WTC11 (cell line): Measurements from ENCODE around the gene ANKS3. TPM values are rescaled to one million over a fixed set of nuclear protein-coding genes. Genes with fewer than 3 reads are reported as not detected.

ENCODE experiments used
- ATAC-seq: fragments of 200-7000 bp; cut with Tn5 transposase; 2 replicates; pipeline ENCODE4 v1.10.0; 2021; ENCODE audit warnings: mild to moderate bottlenecking, moderate library complexity
- CTCF ChIA-PET: fragments of 300-600 bp; sonication (Branson Sonifier 250); formaldehyde crosslinking; loops from one replicate; lab custom pipeline; 2021; ENCODE audit warnings: antibody characterized with exemption; lab: Charles Lee
- POLR2A ChIA-PET: fragments of 350-600 bp; sonication (Branson Sonifier 250); formaldehyde crosslinking; loops from one replicate; lab custom pipeline; 2021; ENCODE audit warnings: antibody characterized with exemption; lab: Charles Lee
- DNase-seq: peaks from one replicate; pipeline ENCODE4 v3.0.0; 2021; ENCODE audit warnings: low spot score
- H3K27ac Mint-ChIP-seq: 2 replicates; pipeline ENCODE4 v1.8.0; 2021; ENCODE audit warnings: mixed read lengths
- H3K27me3 Mint-ChIP-seq: 2 replicates; pipeline ENCODE4 v1.8.0; 2021; ENCODE audit warnings: low read depth, mild to moderate bottlenecking, moderate library complexity, mixed read lengths
- H3K36me3 Mint-ChIP-seq: 2 replicates; pipeline ENCODE4 v1.8.0; 2021; ENCODE audit warnings: mixed read lengths
- H3K4me1 Mint-ChIP-seq: 2 replicates; pipeline ENCODE4 v1.8.0; 2022; ENCODE audit warnings: mixed read lengths
- H3K4me3 Mint-ChIP-seq: 2 replicates; pipeline ENCODE4 v1.8.0; 2021; ENCODE audit warnings: mild to moderate bottlenecking, moderate library complexity, mixed read lengths
- H3K9me3 Mint-ChIP-seq: 2 replicates; pipeline ENCODE4 v1.8.0; 2021; ENCODE audit warnings: mixed read lengths
- CBFB ChIP-seq: sonication (generic); formaldehyde crosslinking; IDR thresholded peaks from 2 replicates; pipeline ENCODE4 v1.8.1; 2022; ENCODE audit warnings: mild to moderate bottlenecking, low read depth, missing genetic modification reagents
- ESRRA ChIP-seq: sonication (generic); formaldehyde crosslinking; IDR thresholded peaks from 2 replicates; pipeline ENCODE4 v1.8.1; 2022; ENCODE audit warnings: mild to moderate bottlenecking, missing genetic modification reagents, borderline replicate concordance
- ETV6 ChIP-seq: sonication (generic); formaldehyde crosslinking; IDR thresholded peaks from 2 replicates; pipeline ENCODE4 v1.8.1; 2022; ENCODE audit warnings: mild to moderate bottlenecking, missing genetic modification reagents
- FOXJ3 ChIP-seq: sonication (generic); formaldehyde crosslinking; IDR thresholded peaks from 2 replicates; pipeline ENCODE4 v1.9.0; 2021; ENCODE audit warnings: missing genetic modification reagents, mild to moderate bottlenecking, borderline replicate concordance
- FOXK1 ChIP-seq: sonication (generic); formaldehyde crosslinking; IDR thresholded peaks from 2 replicates; pipeline ENCODE4 v1.8.0; 2022; ENCODE audit warnings: mild to moderate bottlenecking, moderate library complexity, missing genetic modification reagents
- JAZF1 ChIP-seq: fragments of 250-450 bp; sonication (Bioruptor Pico); IDR thresholded peaks from 2 replicates; pipeline ENCODE4 v1.9.0; 2021; ENCODE audit warnings: moderate library complexity, mild to moderate bottlenecking, inconsistent platforms
- MXD4 ChIP-seq: fragments of 250-450 bp; sonication (Bioruptor Pico); IDR thresholded peaks from 2 replicates; pipeline ENCODE4 v1.8.0; 2021; ENCODE audit warnings: mild to moderate bottlenecking, moderate library complexity, borderline replicate concordance
- NFE2L1 ChIP-seq: sonication (generic); formaldehyde crosslinking; IDR thresholded peaks from 2 replicates; pipeline ENCODE4 v1.8.1; 2023; ENCODE audit warnings: missing genetic modification reagents
- NR2C2 ChIP-seq: sonication (generic); formaldehyde crosslinking; IDR thresholded peaks from 2 replicates; pipeline ENCODE4 v1.8.0; 2022; ENCODE audit warnings: mild to moderate bottlenecking, missing genetic modification reagents
- PRRX2 ChIP-seq: fragments of 250-450 bp; sonication (Bioruptor Pico); IDR thresholded peaks from 2 replicates; pipeline ENCODE4 v1.8.0; 2021; ENCODE audit warnings: mild to moderate bottlenecking
- RORB ChIP-seq: fragments of 250-450 bp; sonication (Bioruptor Pico); IDR thresholded peaks from 2 replicates; pipeline ENCODE4 v1.9.0; 2021; ENCODE audit warnings: mild to moderate bottlenecking
- ZNF232 ChIP-seq: sonication (generic); formaldehyde crosslinking; IDR thresholded peaks from 2 replicates; pipeline ENCODE4 v1.8.0; 2022; ENCODE audit warnings: mild to moderate bottlenecking, missing genetic modification reagents
- total RNA-seq: library from RNA; stranded (reverse); gene quantifications from 3 replicates; pipeline ENCODE4 v1.2.3, GENCODE V29; 2021
- TF ChIP-seq, protein P1 (sequence below): fragments of 250-450 bp; sonication (Bioruptor Pico); IDR thresholded peaks from 2 replicates; pipeline ENCODE4 v1.9.0; 2021; ENCODE audit warnings: mild to moderate bottlenecking
- TF ChIP-seq, protein P2 (sequence below): sonication (generic); formaldehyde crosslinking; IDR thresholded peaks from 2 replicates; pipeline ENCODE4 v1.8.0; 2022; ENCODE audit warnings: mild to moderate bottlenecking, missing genetic modification reagents
- TF ChIP-seq, protein P3 (sequence below): sonication (generic); formaldehyde crosslinking; IDR thresholded peaks from 2 replicates; pipeline ENCODE4 v1.8.1; 2023; ENCODE audit warnings: mild to moderate bottlenecking, missing genetic modification reagents, moderate library complexity
- TF ChIP-seq, protein P4 (sequence below): sonication (generic); formaldehyde crosslinking; conservative IDR thresholded peaks from 2 replicates; pipeline ENCODE4 v1.8.1; 2023; ENCODE audit warnings: mild to moderate bottlenecking, low read depth, missing genetic modification reagents, moderate library complexity
- TF ChIP-seq, protein P5 (sequence below): sonication (generic); formaldehyde crosslinking; IDR thresholded peaks from 2 replicates; pipeline ENCODE4 v1.8.1; 2023; ENCODE audit warnings: mild to moderate bottlenecking, missing genetic modification reagents, borderline replicate concordance
- TF ChIP-seq, protein P6 (sequence below): sonication (generic); formaldehyde crosslinking; IDR thresholded peaks from 2 replicates; pipeline ENCODE4 v1.8.1; 2022; ENCODE audit warnings: mild to moderate bottlenecking, moderate library complexity, missing genetic modification reagents

The ANKS3 gene
- total RNA-seq, 1 experiment from 2014 or later: 35.6 TPM

DNA sequence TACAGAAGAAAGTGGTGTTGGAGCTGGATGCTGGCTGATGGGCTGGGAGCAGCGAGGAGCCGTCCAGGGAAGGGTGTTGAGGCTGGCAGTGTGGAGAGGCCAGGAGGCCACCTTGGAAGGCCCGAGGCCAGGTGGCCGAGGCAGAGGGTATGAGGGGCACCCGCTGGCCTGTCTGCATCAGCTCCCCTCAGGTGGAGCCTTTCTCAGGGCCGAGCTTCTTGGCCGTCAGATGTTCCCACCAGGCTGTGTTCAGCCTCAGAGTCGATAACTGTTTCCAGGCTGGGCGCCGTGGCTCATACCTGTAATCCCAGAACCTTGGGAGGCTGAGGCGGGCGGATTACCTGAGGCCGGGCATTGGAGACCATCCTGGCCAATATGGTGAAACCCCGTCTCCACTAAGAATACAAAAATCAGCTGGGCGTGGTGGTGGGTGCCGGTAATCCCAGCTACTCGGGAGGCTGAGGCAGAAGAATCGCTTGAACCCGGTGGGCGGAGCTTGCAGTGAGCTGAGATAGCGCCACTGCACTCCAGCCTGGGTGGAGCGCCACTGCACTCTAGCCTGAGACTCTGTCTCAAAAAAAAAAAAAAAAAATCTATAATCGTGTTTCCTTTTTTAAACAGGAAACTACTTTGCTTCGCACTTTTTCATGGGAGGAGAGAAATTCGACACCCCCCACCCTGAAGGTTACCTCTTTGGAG is 84.2 kb downstream of the ANKS3 start:
- no peaks in the 10 kb centered on the region for H3K9me3 Mint-ChIP-seq
- no peak for ATAC-seq
- H3K36me3 Mint-ChIP-seq: peaks cover 15% of the 10 kb centered on the region
- no peak for DNase-seq
- no peaks in the 10 kb centered on the region; the same call in 1 of the 2 replicates for H3K27me3 Mint-ChIP-seq
- CTCF ChIA-PET: interaction anchor here (0.5 to 2.8 kb wide), 53 partner anchors 8 to 1811 kb away, joined by 3 to 34 read pairs (median 5); partner anchors contain the start of genes ANKS3, DNAAF8, MGRN1 and NUDT16L1
- H3K27ac Mint-ChIP-seq: peak overlapping the region; percentile 57; the same call in 1 of the 2 replicates
- H3K4me3 Mint-ChIP-seq: no peak overlapping the region
- H3K4me1 Mint-ChIP-seq: no peaks in the 10 kb centered on the region
- POLR2A ChIA-PET: interaction anchor here (1.0 to 1.4 kb wide), 3 partner anchors 33 to 64 kb away, joined by 3 to 4 read pairs (median 4); no protein-coding TSS in a partner anchor
- TF ChIP-seq, protein P1, sequence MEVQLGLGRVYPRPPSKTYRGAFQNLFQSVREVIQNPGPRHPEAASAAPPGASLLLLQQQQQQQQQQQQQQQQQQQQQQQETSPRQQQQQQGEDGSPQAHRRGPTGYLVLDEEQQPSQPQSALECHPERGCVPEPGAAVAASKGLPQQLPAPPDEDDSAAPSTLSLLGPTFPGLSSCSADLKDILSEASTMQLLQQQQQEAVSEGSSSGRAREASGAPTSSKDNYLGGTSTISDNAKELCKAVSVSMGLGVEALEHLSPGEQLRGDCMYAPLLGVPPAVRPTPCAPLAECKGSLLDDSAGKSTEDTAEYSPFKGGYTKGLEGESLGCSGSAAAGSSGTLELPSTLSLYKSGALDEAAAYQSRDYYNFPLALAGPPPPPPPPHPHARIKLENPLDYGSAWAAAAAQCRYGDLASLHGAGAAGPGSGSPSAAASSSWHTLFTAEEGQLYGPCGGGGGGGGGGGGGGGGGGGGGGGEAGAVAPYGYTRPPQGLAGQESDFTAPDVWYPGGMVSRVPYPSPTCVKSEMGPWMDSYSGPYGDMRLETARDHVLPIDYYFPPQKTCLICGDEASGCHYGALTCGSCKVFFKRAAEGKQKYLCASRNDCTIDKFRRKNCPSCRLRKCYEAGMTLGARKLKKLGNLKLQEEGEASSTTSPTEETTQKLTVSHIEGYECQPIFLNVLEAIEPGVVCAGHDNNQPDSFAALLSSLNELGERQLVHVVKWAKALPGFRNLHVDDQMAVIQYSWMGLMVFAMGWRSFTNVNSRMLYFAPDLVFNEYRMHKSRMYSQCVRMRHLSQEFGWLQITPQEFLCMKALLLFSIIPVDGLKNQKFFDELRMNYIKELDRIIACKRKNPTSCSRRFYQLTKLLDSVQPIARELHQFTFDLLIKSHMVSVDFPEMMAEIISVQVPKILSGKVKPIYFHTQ (CRISPR knock-in tag): no peak
- TF ChIP-seq PRRX2 (CRISPR knock-in tag) (no peak), ESRRA (CRISPR knock-in tag) (no peak), JAZF1 (CRISPR knock-in tag) (no peak), RORB (CRISPR knock-in tag) (no peak), FOXJ3 (CRISPR knock-in tag) (no peak), CBFB (no peak), ETV6 (no peak), MXD4 (no peak), NR2C2 (CRISPR knock-in tag) (no peak), NFE2L1 (CRISPR knock-in tag) (no peak), FOXK1 (CRISPR knock-in tag) (no peak), ZNF232 (CRISPR knock-in tag) (no peak)
- TF ChIP-seq, protein P2, sequence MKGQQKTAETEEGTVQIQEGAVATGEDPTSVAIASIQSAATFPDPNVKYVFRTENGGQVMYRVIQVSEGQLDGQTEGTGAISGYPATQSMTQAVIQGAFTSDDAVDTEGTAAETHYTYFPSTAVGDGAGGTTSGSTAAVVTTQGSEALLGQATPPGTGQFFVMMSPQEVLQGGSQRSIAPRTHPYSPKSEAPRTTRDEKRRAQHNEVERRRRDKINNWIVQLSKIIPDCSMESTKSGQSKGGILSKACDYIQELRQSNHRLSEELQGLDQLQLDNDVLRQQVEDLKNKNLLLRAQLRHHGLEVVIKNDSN (CRISPR knock-in tag): no peak
- TF ChIP-seq, protein P3, sequence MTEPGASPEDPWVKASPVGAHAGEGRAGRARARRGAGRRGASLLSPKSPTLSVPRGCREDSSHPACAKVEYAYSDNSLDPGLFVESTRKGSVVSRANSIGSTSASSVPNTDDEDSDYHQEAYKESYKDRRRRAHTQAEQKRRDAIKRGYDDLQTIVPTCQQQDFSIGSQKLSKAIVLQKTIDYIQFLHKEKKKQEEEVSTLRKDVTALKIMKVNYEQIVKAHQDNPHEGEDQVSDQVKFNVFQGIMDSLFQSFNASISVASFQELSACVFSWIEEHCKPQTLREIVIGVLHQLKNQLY (CRISPR knock-in tag): no peak
- TF ChIP-seq, protein P4, sequence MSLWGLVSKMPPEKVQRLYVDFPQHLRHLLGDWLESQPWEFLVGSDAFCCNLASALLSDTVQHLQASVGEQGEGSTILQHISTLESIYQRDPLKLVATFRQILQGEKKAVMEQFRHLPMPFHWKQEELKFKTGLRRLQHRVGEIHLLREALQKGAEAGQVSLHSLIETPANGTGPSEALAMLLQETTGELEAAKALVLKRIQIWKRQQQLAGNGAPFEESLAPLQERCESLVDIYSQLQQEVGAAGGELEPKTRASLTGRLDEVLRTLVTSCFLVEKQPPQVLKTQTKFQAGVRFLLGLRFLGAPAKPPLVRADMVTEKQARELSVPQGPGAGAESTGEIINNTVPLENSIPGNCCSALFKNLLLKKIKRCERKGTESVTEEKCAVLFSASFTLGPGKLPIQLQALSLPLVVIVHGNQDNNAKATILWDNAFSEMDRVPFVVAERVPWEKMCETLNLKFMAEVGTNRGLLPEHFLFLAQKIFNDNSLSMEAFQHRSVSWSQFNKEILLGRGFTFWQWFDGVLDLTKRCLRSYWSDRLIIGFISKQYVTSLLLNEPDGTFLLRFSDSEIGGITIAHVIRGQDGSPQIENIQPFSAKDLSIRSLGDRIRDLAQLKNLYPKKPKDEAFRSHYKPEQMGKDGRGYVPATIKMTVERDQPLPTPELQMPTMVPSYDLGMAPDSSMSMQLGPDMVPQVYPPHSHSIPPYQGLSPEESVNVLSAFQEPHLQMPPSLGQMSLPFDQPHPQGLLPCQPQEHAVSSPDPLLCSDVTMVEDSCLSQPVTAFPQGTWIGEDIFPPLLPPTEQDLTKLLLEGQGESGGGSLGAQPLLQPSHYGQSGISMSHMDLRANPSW (CRISPR knock-in tag): no peak
- TF ChIP-seq, protein P5, sequence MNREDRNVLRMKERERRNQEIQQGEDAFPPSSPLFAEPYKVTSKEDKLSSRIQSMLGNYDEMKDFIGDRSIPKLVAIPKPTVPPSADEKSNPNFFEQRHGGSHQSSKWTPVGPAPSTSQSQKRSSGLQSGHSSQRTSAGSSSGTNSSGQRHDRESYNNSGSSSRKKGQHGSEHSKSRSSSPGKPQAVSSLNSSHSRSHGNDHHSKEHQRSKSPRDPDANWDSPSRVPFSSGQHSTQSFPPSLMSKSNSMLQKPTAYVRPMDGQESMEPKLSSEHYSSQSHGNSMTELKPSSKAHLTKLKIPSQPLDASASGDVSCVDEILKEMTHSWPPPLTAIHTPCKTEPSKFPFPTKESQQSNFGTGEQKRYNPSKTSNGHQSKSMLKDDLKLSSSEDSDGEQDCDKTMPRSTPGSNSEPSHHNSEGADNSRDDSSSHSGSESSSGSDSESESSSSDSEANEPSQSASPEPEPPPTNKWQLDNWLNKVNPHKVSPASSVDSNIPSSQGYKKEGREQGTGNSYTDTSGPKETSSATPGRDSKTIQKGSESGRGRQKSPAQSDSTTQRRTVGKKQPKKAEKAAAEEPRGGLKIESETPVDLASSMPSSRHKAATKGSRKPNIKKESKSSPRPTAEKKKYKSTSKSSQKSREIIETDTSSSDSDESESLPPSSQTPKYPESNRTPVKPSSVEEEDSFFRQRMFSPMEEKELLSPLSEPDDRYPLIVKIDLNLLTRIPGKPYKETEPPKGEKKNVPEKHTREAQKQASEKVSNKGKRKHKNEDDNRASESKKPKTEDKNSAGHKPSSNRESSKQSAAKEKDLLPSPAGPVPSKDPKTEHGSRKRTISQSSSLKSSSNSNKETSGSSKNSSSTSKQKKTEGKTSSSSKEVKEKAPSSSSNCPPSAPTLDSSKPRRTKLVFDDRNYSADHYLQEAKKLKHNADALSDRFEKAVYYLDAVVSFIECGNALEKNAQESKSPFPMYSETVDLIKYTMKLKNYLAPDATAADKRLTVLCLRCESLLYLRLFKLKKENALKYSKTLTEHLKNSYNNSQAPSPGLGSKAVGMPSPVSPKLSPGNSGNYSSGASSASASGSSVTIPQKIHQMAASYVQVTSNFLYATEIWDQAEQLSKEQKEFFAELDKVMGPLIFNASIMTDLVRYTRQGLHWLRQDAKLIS (CRISPR knock-in tag): no peak
- TF ChIP-seq, protein P6, sequence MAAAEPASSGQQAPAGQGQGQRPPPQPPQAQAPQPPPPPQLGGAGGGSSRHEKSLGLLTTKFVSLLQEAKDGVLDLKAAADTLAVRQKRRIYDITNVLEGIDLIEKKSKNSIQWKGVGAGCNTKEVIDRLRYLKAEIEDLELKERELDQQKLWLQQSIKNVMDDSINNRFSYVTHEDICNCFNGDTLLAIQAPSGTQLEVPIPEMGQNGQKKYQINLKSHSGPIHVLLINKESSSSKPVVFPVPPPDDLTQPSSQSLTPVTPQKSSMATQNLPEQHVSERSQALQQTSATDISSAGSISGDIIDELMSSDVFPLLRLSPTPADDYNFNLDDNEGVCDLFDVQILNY (CRISPR knock-in tag): no peak
